Occipital lobe (tissue), 2 donors: ENCODE results near the gene PFDN1. TPM values are rescaled to one million over a fixed set of nuclear protein-coding genes. Genes with fewer than 3 reads are reported as not detected.

Source experiments
- DNase-seq: peaks from one replicate; lab custom pipeline; 2025; lab: John Stamatoyannopoulos, UW
- total RNA-seq: library from RNA; depleted of rRNA; stranded (reverse); fragments of >200 nt; gene quantifications from one replicate; pipeline ENCODE4 v1.2.3, GENCODE V29; 2014

PFDN1 gene
- total RNA-seq, 1 donor from 2014 or later, result 36.8 TPM

DNA sequence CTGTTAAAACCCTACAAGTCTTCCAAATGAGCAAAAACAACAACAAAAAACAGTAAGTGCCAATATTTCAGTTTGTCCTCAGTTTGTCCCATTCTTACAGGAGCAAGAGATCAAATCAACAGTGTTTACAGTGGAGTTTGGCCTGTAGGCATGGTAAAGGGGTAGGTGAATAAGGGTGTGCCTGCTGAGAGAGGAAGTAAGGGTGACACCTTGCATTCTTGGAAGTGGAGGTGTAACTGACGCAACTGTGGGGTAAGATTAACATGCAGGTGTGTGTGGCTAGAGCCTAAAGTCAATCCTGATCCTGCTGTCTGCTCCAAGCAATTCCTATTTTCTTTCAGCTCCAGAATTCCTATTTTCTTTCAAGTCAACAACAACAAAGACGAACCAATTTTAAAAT is 43.4 kb downstream of the PFDN1 start:
- DNase-seq, result no peak

DNA sequence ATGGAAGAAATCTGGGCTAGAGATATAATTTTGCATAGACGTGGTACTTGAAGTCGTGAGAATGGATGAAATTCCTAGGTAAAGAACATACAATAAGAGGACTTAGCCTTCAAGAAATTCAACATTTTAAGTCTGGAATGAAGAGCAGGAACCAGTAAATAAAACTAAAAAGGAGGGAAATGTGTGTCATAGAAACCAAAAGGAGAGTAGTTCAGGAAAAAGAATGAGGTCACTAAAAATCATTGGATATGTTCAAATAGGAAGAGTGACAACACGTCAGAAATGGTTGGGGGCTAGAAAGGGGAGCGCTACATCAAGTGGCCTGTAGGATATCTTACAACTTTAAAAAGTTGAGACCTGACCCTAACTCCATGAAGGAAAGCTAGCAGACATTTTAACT is 44.0 kb downstream of the PFDN1 start:
- DNase-seq, result no peak

DNA sequence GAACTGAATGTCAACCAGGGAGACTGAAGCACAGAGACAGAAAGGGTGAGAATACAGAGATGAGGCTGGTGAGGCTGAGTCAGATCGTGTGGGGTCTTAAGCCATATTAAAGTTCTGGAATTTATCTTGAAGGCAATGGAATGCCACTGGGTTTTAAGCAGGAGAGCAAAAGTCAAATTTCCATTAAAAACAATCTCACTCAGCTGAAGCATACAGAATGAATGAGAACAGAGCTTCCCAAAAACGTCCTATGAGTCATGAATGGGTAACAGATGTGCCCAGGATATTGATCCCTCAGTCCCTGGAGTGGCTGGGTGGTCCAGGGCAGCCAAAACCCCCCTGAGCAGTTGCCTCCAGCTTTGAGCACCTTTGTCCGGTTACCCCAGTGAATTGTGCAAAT is 44.9 kb downstream of the PFDN1 start:
- DNase-seq, result no peak

DNA sequence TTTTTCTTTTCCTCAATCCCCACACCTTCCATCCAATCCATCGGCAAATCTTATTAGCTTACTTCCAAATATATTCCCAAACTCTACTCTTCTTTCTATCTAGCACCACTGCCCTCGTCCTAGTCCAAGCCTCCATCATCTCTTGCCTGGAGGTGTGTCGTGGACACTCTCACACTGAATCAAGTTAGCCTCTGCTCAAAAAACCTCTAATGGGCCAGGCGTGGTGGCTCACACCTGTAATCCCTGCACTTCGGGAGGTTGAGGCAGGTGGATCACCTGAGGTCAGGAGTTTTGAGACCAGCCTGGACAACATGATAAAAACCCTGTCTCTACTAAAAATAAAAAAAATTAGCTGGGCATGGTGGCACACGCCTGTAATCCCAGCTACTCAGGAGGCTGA is 46.2 kb downstream of the PFDN1 start:
- DNase-seq, result no peak

DNA sequence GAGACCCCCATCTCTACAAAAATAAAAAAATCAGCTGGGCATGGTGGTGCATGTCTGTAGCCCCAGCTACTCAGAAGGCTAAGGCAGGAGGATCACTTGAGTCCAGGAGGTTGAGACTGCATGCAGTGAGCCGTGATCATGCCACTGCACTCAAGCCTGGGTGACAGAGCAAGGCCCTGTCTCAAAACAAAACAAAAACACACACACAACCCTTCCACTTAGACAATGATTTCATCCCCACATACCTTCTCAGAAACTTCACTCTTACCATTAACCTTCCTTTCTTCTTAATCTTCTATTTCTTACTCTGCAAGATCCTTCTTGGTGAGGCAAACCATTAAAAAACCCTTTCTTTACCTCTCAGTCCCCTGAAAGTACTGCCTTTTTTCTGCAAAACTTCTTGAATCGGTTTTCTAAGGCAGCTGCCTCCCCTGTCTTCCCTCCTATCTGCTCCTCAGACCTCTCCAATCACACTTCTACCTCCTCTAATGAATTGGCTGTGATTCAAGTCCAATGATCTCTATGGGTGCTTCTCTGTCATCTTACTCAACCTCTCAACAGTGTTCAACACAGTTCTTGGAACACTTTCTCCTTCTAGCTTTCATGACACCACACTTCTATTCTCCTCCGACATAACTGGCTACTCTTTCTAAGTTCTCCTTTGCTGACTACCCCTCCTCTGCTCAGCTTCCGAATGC is 47.3 kb downstream of the PFDN1 start:
- no peak for DNase-seq

DNA sequence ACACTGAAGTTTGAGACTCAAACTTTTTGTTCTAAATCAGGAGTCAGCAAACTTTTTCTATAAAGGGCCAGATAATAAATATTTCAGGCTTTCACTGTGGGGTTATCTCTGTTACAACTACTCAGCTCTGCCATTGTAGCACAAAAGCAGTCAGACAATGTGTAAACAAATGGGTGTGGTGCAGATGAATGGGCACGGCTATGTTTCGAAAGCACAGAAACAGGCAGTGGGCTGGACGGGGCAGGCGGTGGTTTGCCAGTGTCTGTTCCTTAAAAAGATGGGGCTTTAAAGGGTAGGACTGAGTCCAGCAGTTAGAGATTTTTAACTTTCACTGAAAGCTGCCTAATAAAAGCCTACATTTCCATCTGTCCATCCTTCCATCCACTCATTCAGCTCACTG is 48.9 kb downstream of the PFDN1 start:
- DNase-seq, result no peak

DNA sequence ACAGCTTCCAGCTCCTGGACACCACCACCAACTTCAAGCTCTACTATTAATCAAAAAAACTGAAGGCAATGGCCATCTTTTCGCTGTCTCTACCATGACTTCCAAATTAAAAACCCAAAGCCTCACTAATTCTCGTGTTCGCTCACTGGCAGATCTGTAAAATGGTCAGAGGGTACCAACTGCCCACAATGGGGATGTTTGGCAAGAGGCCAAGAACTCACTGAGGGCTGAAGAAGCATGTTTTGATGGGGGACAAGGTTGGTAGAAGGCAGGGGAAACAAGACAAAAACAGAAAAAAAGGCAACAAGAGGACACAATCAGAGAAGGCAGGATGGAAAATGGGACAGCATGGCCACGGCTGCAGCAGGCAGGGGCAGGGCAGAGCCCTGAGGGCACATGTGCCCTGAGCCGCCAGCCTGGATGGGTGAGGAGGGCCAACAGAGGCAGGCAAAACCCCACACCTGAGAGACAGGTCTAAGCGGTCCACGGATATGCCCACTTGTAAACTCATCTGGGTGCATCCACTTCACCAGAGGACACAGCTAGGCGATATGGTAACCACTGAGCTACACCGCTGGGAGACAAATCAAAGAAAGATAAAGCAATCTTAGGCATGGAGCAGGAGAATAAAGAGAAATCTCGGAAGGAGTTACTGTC is 50.3 kb downstream of the PFDN1 start:
- DNase-seq, result no peak

DNA sequence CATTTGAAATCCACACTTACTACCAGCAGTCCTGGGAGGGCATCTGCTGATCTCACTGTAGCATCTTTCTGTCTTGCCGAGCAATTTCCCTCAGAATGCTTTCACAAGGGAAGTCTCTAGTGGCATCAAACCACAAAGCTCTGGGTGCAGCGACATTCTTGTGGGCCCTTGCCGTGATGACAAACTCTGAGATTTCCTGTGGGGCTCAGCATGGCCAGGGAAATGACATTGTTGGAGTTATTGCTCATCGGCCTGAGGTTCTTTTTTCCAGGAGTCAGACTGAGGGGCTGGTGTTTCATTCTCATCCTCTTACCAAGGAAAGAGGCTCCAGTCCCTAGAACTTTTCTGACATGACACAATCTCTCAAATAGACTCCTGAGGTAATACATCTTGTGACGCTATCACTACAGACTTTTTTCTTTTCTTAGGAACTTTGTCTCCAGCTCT is 51.4 kb downstream of the PFDN1 start:
- DNase-seq, result no peak

DNA sequence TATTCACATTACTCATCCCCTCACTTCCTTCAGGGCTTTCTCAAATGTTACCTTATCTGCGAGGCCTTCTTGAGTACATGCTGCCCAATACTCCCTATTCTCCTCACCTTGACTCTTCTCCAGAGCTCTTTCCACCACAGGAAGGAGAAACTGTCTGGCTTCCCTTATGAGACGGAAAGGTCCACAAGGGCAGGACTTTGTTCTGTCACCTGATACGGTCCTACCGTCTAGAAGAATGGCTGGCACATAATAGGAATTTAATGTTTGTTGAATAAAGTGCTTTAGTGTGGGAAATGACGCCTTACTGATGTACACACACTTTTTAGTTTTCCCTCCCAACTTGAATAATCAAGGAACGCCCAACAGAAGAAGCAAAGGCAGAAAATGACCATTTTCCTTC is 52.5 kb downstream of the PFDN1 start:
- no peak for DNase-seq

DNA sequence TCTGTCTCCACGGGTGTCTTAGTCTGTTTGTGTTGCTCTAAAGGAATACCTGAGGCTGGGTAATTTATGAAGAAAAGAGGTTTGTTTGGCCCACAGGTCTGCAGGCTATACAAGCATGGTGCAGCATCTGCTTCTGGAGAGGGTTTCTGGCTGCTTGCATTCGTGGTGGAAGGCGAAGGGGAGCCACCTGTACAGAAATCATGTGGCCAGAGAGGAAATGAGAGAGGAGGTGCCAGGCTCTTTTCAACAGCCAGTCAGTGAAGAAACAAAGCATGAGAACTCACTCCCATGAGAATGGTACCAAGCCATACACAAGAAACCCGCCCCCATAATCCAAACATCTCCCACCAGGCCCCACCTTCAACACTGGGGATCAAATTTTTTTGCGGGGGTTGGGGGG is 53.4 kb downstream of the PFDN1 start:
- DNase-seq, result no peak

DNA sequence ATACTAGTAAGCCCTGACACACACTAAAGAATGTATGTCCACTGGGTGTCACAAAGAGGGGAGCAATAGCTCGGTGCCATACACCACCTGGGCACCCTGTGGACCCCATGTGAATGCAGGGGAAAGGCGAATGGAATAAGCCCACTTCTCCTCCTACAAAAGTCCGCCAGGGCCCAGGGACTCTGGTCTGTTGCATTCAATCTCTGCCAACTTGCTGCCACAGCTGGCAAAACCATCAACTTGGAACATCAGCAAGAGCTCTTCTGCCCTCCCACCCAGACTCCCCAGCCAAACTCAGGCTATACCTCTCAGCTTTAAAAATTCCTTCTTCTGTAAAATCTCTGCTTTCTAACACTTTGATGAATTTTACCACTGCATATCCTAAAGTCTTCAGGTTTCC is 54.5 kb downstream of the PFDN1 start:
- no peak for DNase-seq

DNA sequence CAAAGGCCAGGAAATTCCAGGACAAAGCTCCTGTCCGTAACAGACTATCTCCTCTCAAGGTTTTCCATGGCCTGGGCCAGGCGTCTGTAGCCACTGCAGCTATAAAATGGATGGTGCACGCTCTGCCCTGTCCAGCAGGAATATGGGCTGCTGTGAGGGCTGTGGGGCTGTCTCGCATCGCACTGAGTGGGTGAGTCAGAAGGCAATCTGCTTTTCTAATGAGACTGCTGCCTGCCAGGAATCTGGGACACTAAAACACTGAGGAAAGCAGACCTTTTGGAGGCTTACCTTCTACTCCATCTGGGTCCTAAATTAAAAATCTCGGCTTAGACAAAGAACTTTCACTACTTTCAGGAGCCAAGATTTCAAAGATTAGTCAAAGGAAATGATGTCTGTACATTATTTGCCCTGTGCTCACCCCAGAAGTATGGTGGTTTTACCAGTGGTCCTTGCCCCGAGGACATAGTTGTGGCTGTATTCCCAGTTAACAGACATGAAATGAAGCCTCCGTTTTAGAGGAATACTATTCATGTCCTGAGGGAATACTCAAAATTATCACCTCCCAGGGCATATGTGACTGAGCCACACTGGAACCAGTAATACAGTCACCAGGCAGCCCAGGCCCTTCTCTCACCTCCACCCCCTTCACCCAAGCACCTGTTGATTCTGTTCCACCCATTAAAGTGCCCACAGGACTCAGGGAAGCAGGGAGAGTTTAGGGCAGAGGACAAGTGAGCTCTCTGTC is 56.4 kb downstream of the PFDN1 start:
- DNase-seq, result peak; percentile 79

DNA sequence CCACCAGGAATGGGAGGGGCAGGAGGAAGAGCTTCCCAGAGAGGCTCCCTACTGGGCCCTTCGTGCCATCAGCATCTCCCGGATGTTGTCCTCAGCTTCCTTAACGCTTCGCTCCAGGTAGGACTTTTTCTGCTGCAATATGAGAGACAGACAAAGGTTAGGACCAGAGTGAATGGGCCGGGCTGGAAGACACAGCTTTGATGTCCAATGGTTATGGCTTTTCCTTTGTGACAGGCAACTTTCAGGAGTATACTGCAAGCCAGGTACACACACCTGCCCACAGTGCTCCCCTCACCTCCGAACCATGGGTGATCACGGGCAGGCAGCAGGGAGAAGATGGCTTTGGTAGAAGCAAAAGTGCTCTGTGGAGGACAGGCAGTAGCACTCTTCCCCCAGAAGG is 57.0 kb downstream of the PFDN1 start:
- DNase-seq, result no peak

DNA sequence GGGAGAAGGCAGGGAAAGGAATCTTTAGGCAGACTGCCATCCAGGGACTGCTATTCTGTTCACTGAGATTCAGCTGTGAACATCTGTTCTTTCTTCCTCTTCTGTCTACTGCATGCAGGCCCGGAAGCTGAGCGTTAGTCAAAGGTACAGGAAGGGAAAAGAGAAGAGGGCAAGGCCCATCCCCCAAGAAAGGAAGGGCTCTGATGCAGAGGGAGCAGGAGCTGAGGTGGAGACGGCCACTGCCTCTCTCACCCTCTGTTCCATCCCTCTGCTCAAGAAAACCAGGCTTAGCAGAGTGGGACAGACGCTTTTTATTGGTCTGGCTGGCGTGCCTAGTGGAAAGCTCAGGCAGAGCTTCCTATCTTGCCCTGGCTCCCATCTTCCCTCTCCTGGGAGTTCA is 57.6 kb downstream of the PFDN1 start:
- no peak for DNase-seq

DNA sequence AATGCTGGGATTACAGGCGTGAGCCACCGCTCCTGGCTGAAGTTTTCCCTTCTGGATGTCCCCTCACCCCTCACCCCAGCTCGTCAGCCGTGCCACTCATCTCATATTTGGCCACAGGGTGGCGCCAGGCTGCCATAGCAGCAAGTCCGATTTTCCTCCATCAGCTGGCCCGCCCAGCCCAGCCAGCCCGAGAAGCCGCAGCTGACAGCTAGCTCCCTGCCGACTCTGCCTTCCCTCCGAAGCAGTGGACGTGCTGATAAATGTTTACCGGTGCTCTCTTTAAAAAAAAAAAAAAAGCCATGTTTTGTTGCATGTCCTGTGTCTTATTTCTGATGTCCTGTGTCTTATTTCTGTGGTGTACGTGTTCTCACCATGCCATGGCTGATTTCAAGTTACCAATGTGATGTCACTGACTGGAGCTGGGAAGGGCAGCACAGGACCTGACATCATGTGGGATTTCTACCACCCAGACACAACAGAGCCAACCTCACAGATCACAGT is 58.3 kb downstream of the PFDN1 start:
- DNase-seq, result peak; percentile 83

DNA sequence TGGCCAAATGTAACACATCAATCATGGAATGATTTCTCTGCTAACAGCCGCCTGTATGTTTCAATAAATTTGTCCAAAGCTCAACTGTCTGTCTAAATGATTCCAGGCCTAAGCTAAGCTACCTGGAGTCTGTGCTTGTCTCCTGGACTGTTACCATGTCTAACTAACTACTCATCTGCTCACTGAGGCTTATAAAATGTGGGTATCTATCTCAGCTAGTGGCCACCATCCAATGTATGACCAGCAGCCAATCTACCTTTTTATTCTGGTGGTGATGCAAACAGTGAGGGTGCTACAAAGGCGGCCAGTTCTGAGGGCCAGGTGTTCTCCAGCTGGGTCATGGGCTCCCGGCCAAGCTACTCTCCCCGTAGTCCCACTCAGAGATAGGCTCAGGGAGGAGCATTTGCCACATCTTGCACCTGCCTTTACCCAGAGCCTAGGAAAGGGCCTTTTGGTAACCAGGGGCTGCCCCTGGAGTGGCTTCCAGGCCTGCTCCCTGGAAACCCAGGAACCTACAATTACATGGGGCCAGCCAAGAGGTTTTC is 59.1 kb downstream of the PFDN1 start:
- DNase-seq, result no peak

DNA sequence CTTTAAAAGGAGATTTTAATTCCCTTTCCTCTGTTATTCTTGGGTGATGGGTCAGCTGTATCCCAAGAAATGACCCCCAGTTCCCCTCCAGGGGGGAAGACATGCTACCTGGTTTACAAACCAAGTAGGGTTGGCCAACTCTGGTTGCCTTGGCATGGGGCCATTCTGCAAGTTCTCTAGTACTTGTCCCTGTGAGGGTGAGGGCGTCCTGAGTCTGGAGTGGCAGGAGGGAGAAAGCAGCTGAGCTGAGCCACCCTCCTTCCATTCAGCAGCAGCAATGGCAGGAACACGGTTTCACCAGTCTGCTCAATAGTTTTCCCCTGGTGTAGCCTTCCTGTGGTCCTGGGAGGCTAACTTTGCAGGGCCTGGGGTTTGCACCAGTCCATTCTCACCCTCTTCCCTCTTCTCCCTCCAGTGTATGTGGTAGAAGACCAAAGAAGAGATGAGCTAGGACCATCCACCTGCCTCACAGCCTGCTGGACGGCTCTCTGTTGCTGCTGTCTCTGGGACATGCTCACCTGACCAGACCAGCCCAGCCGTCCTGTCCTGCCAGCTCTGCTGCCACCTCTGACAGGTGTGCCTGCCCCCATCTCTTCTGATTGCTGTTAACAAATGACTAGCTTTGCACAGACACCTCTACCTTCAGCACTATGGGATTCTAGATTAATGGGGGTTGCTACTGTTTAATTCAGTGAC is 59.9 kb downstream of the PFDN1 start:
- no peak for DNase-seq

DNA sequence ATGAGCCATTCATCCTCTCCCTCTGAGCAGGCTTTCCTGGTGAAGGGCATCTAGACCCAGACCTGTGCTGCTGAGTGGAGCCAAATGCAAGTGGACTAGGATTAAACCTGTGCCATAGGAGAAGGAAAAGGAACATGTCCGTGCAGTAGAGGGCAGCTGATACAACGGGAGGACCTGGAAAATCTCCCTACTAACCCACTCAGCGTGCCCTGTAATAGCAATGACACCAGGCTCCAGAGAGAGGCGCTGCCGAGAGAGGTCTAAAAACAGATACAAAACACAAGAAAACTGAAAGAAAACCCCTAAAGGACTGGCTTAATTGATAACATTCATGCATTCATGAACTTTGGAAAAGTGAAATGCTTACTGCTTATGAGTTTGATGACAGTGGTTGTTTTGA is 60.8 kb downstream of the PFDN1 start:
- DNase-seq, result no peak

DNA sequence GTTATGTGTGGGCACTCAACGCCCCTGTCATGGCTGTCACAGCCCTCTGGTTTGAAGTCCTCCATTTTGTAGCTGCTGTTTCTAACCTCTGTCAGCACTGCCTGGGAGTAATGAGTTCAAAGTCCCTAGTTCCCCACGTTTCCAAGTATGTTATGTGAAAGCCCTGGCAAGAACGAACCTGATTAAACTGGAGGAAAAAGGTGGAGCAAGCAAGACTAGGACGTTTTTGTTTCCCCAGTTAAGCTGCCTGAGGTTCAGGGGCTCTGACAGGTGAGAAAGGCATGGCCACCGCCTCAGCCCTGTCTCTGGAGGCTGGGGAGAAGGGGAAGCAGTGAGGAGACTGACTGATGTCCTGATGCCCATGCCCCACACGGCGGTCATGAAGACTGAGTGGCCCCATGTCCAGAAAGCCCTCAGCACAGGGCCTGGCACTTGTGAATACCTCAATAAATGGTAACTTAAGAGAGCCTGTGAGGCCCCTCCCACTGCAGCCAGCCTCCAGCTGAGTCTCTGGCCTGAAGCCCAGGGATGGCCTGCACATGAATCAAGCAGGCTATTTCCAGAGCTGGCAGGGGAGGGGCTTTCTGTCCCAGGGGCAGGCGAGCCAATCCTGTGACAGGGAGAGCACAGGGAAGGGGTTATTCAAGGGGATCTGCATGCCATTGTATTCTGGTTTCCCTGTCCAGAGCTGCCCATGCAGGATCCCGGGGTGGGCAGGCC is 61.8 kb downstream of the PFDN1 start:
- DNase-seq, result peak; percentile 95

DNA sequence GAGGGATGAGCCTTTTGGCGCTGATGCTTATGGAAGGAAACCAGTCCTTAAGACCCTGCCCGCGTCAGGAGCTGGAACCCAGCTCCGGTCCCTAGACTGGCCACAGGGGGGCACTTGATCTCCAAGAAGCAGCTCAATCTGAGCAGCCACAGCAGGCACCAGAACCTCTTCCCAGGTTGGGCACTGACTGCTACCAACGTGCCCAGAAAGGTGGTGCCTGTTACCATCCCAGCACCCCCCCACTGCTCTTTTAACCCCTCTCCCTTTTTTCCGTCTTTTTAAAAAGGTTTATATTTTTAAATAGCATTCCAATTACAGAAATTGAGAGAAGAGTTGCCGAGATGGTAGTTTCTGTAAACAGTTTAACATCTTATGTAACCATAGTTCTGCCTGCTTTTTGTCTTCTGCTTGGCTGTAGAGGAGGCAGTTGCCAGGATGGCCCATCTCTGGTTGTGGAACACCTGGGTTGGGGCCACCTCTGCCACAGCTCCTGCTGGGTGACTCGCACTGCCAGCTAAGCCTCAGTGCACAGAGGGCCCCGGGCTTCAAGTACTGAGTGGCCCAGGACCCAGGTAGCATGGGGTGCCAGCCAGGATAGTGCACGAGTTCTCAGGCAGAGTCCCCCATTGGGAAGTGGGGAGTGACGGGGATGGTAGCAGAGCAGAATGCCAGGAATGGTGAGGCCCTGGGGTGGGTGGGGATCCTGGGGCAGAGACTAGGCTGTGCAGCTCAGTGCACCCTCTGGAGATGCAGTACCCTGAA is 62.8 kb downstream of the PFDN1 start:
- peak; percentile 25 for DNase-seq
